Stimulated activated CD8-positive, alpha-beta memory T cell treated with anti-CD3 and anti-CD28 coated beads, Interleukin-4, amount 100 ng/mL, for 48 hours (primary cell): ENCODE results near the gene PLIN4.

Experiments used
- DNase-seq: peaks from one replicate; pipeline ENCODE4 v3.0.0-alpha.2; 2020

Gene PLIN4

DNA sequence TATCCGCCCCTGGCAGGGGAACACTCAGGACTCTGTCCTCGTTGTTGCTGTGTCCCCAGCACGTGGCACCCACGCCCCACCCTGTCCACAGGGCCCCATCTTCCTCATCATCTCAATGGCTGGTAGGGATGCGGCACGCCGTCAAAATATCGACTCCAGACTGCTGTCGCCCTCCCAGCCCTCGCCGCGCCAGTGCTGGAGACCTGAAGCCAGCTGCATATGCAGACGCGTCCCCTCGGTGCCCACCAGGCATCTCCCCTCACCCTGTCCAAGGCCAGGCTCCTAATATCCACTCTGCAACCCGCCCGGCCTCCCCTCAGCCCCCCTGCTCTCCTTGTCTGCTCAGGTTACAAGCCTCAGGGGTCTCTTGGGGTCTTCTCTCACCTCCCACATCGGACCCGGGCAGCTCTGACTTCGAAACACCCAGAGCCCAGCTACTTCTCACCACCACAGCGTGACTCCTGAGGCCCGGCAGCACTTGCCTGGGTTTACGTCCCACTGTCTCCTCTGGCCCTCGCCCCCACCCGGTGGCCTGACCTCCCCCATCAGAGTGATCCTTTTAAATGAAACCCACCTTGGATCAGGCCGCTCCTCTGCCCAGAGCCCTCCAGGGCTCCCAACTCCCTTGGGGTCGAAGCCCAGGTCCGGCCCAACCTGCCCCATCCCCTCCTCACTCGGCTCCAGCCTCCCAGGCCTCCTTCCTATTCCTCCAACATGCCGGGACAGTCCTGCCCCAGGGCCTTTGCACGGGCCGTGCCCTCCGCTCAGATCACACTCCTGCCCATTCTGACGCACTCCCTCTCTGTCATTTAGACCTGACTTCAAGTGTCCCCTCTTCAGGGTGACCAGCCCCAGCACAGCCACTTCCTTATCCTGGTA lies 12.5 kb downstream of the PLIN4 start:
- DNase-seq, result no peak

DNA sequence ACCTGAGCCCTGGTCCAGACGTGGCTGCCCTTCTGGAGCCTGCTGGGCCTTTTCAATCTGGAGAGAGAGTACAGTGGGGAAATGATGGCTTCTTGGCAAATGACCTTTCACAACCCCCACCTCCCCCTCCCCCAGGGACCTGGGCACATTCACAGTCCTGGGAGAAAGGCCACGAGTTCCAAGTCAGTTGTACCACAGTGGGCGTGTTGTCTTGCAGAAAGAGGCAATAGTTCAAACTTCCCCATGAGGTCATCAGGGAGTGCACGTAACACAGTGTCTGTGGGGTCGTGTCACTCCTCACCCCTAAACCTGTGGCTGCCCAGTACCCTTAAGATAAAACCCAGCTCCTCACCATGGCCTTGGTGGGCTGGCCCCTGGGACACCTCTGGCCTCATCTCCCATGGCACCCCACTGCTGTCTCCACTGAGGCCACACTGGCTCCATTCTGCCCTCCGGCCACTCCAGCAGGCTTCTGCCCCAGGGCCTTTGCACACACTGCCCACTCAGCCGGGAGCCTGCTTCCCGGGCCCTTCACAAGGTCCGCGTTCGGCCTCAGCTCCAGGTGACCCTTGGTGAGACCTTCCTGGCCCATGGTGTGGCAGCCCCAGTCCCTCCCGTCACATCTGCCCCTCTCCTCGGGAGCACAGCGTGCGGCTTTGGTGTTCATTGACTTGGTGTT lies 13.3 kb downstream of the PLIN4 start:
- no peak for DNase-seq

DNA sequence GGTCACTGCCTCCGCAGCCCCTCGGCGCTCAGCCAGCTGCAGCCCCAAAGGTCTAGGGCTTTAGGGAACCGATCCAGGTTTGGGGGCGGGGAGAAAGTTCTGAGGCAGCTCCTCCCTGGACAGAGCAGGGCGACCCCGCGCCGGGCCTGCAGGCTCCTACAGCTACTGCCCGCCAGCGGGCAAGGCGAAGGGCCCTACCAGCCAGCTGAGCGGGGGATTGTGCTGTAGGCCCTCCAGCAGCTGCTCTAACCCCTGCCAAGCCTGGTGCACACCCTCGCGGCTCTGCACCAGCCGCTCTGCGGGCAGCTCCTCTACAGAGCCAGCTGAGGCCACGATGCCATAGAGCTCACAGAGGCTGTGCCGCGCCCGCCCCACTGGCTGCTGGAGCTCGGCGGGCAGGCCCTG lies 14.0 kb downstream of the PLIN4 start:
- no peak for DNase-seq

DNA sequence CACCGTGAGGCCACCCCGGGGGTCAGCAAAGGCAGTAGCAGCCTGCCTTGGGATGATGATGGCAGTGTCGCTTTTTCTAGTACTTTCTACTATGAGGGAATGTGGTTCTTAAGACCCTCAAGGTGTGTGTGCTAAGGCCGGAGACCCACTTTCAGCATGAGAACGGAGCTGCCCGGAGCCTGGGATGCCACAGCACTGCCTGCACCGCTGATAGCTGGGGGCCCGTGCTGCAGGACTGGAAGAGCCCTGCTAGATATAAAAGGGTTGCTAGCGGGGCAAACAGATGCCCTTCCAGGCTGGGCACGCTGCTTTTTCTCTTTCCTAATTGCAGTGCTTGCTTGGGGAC lies 14.5 kb downstream of the PLIN4 start:
- no peak for DNase-seq

DNA sequence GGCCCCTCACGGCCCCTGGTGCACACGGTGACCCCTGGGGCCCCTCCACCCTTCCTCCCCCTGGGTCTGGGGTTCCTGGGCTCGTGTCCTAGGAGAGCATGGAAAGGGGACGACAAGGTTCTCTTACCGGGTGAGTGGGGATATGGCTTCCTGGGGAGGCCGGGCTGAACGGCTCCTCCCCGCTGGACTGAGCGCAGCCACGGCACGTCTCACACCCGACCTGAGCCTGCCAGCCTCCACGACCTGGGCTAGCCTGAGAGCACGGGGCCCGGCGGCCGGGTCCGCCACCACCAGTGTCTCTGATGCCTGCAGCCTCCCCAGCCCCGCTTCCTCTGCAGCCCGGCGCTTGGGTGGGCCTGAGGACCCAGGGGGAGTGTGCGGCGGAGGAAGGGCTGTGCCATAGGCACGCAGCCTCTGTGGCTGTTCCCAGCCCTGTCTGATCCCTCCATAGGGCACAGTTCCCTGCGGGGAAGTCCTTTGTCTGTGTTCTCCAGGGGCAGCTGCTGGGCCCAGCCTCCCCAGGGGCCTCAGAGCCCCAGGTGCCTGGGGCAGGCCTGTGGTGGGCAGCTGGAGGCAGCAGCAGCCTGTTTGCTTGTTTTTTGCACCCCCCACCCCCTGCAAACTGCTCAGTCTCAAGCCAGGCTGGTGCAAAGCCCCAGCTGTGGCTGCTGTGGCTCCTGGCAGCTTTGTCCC lies 15.0 kb downstream of the PLIN4 start:
- no peak for DNase-seq

DNA sequence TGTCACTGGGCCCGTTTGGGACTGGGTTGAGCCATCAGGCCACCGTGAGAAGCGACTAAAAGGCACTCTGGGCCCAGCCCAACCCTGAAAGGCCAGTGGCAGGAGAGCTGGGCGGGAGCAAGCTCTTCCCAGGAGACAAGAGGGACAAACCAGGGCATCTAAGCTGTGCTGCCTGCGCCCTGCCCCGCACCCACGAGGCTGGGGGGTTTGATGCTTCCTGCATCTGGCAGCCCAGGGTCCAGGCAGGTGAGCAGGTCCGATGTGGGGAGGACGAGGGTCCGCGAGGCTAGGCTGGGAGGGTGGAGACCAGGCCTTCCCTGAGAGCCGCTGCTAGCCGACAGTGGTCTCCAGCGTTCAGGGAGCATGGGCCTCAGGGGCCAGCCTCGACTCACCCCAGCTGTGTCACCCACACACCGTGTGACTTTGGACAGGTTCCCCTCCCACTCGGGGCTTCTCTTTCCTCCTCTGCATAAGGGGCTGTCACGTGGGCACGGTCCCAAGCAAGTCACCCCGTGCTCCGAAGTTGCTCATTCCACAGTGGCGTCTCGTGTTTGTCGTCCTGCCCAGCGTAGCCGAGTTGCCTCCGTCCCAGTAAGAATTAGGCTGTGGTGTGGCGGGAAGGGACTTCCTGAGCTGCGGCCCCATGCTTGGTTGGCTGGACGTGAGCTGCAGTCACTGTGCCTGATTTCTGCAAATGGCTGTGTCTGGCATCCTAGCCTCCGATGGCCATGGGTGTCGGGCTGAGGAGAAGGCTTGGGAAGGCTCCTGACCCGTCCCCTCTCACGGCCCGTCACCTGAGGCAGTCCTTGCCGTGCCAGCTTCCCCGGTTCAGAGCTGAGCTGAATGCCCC lies 15.8 kb downstream of the PLIN4 start:
- no peak for DNase-seq

DNA sequence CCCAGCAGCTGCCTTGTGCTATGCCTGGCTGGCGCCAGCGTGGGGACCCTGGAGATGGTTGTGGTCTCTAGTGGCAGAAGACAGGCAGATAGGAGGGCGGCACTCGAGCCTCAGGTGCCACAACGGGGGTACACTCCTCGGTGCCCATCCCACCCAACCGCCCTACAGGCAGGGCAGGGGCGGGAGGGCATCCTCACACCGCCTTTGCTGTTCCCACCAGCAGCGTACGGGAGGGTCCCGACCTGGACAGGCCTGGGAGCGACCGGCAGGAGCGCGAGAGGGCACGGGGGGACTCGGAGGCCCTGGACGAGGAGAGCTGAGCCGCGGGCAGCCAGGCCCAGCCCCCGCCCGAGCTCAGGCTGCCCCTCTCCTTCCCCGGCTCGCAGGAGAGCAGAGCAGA lies 16.6 kb downstream of the PLIN4 start:
- DNase-seq, result no peak

DNA sequence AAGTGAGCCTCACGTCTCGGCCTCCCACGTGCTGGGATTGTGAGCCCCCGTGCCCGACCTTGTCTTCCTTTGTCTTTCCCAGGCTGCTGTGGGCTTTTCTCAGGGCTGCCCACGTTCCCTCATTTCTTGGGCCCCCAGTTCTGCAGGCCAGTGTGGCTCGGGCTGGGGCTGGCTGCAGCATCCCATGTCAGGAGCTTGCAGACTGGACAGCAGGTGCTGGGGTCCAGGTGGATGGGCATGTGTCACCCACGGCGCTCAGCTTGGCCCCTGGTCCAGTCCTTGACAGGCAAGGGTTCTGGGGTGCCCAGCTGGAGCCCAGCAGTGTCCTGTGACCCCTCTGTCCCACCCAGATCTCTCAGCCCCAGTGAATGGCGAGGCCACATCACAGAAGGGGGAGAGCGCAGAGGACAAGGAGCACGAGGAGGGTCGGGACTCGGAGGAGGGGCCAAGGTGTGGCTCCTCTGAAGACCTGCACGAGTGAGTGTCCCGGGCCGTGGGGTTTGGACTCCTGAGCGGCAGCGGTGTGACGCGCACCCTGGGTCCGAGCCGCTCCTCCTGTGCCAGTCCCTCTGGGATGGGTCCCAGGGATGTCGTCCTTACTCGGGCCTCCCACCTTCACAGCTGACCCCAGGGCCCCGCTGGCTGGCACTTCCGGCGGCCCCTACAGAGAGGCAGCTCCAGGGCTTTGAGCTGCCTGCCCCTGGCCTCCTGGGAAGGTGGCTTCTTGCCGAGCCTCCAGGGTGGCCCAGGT lies 17.3 kb downstream of the PLIN4 start:
- DNase-seq, result no peak

DNA sequence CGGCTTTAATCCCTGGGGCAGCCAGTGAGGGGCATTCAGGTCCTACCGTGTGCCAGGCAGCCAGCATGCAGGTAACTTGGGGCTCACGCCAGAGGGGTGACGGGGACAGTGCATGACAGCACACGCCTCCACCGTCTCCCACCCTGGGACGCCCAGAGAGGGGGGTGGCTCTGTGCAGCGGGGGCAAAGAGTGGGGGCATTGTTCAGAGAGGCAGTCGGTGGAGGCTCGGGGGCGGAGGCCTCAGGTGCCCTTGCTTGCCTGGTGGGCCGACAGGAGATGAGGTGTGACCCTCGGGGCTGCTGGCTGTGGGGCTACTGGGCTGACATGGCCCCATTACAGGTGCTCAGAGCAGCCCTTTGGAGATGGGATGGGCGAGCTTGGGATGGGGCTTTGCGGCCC lies 18.4 kb downstream of the PLIN4 start:
- no peak for DNase-seq

DNA sequence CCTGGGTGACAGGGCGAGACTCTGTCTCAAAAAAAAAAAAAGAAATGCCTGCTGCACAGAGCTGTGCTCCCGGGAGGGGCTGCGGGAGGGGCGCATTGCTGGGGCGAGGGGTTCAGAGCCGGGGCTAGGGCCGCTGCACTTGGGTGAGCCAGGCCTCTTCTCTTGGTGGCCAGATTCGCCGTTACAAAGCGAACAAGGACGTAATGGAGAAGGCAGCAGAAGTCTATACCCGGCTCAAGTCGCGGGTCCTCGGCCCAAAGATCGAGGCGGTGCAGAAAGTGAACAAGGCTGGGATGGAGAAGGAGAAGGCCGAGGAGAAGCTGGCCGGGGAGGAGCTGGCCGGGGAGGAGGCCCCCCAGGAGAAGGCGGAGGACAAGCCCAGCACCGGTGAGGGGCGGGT lies 19.0 kb downstream of the PLIN4 start:
- no peak for DNase-seq

DNA sequence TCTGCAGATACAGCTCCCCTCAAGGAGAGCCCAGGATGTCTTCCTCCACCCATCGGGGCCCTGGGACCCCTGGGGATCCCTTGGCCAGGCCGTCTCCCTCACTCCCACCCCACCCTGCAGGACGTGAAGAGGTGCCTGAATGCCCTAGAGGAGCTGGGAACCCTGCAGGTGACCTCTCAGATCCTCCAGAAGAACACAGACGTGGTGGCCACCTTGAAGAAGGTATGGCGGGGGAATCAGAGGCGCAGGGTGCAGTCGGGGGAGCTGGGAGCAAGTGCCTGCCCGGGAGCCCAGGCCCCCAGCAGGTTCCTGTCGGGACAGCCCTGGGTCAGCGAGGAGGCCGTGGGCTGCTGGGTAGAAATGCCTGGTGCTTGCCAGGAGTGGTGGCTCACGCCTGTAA lies 19.6 kb downstream of the PLIN4 start:
- DNase-seq, result no peak

DNA sequence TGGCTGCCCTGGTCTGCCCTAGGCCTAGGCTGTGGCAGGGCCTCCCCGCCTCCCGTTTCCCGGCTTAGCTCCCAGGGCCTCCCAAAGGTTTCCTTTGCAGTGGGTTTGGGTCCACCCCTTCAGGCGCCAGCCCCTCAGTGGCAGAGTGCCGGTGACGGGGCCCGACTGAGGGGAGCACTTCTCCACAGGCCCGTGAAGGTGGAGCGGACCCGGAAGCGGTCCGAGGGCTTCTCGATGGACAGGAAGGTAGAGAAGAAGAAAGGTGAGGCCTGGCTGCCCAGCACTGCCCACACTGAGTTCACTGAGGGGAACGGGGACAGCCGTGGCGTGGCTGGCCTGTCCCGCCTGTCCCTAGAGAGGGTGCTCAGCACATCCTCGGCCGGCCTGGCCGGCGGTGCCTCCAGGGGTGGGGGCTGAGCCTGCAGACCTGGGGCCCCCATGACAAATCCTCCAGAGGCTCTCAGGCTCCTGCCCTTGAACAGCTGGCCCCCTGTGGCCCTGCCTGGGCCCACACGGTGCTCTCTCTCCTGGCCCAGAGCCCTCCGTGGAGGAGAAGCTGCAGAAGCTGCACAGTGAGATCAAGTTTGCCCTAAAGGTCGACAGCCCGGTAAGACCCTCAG lies 20.4 kb downstream of the PLIN4 start:
- DNase-seq, result no peak

DNA sequence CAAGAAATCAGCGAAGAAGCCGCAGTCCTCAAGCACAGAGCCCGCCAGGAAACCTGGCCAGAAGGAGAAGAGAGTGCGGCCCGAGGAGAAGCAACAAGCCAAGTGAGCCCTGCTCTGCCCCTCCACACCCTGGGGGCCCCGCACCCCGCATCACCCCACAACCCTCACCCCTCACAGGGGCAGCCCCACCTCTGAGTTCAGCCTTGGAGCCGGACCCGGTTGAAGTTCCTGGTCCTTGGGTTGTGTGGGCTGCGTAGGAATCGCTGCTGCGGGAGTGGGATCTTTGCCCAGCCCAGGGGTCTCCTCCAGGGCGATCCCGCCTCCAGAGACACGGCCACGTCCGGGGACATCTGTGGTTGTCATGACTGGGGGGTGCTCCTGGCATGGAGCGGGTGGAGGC lies 22.0 kb downstream of the PLIN4 start:
- no peak for DNase-seq

DNA sequence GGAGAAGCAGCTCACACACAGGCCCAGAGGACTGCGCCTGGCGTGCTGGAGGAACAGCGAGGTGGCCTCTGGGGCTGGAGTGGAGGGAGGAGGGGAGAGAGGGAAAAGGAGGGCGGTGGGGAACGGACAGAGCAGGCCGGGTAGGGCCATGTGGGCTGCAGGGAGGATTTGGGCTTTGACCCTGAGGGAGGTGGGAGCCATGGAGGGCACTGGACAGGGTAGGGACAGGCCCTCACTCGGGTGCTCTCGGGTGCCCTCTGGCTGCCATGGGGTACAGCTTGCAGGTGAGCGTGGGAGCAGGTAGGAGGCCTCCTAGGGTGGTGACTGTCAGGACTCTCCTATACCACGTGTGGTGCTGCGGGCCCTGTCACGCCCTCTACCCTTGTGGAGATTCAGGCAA lies 22.8 kb downstream of the PLIN4 start:
- no peak for DNase-seq

DNA sequence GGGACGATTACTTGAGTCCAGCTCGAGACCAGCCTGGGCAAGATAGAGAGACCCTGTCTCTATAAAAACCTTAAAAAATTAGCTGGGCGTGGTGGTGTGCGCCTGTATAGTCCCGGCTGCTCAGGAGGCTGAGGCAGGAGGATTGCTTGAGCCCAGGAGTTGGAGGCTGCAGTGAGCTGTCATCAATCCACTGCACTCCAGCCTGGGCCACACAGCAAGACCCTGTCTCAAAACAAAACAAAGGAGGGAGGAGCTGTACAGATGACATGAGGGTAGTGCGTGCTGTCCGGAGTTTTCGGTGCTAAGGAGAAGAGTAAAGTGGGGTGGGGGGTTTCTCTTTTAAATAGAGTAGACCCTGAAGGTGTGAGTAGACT lies 23.6 kb downstream of the PLIN4 start:
- no peak for DNase-seq

DNA sequence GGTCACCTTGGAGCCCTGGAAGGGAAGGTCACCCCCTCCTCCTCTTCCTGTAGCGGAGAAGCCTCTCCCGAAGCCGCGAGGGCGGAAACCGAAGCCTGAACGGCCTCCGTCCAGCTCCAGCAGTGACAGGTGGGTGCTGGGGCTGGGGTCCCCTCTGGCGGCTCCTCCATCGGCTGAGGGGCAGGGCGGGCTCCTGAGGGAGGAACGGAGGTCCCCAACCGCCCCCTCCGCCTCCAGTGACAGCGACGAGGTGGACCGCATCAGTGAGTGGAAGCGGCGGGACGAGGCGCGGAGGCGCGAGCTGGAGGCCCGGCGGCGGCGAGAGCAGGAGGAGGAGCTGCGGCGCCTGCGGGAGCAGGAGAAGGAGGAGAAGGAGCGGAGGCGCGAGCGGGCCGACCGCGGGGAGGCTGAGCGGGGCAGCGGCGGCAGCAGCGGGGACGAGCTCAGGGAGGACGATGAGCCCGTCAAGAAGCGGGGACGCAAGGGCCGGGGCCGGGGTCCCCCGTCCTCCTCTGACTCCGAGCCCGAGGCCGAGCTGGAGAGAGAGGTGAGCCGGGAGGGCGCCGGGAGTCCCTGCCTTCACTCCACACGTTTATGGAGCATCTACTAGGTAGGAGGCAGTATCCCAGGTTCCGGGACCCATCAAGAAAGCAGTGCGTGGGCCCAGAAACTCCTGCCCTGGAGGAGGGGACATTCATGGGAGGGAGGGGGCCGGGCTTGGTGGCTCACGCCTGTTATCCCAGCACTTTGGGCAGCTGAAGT lies 24.2 kb downstream of the PLIN4 start:
- DNase-seq, result no peak

DNA sequence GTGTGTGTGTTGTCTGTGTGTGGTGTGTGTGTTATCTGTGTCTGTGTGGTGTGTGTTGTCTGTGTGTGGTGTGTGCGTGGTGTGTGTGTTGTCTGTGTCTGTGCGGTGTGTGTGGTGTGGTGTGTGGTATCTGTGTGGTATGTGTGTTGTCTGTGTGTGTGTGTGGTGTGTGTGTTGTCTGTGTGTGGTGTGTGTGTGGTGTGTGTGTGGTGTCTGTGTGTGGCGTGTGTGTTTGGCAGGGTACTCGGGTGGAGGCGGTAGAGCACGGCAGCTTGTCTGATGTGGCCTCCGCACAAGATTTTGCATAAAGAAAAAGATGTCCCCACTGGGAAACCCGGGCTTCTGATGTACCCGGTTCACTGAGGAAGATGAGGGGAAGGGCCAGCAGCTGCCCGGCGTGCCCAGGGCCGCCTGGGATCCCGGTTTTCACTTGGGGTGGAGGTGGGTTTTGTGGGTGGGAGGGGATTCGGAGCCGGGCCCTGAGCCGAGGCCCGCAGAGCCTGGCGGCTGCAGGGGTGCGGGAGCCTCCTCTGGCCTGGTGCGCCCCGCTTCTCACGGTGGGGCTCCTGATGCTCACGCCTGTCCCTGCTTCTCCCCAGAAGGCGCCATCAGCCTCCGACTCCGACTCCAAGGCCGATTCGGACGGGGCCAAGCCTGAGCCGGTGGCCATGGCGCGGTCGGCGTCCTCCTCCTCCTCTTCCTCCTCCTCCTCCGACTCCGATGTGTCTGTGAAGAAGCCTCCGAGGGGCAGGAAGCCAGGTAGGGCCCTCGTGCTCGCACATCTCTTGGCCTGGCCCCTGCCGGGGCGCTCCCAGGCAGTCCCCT lies 25.0 kb downstream of the PLIN4 start:
- no peak for DNase-seq

DNA sequence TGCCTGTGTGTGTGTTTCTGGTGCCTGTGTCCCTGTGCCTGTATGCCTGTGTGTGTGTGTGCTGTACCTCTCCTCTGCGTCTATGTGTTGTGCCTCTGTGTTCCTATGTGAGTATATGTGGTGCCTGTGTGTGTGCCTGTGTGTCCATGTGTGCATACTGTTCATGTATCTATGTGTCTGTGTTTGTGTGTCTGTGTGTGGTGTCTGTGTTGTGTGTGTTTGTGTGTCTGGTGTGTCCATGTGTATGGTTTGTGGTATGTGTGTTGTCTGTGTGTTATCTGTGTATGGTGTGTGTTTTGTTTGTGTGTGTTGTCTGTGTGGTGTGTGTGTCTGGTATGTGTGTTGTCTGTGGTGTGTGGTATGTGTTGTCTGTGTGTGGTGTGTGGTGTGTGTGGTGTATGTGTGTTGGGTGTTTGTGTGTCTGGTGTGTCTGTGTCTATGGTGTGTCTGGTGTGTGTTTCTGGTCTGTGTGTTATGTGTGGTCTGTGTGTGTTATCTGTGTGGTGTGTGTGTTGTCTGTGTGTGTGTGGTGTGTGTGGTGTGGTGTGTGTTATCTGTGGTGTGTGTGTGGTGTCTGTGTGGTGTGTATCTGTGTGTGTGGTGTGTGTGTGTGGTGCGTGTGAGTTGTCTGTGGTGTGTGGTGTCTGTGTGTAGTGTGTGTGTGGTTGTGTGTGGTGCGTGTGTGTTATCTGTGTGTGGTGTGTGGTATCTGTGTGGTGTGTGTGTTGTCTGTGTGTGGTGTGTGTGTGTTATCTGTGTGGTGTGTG lies 25.8 kb downstream of the PLIN4 start:
- DNase-seq, result no peak

DNA sequence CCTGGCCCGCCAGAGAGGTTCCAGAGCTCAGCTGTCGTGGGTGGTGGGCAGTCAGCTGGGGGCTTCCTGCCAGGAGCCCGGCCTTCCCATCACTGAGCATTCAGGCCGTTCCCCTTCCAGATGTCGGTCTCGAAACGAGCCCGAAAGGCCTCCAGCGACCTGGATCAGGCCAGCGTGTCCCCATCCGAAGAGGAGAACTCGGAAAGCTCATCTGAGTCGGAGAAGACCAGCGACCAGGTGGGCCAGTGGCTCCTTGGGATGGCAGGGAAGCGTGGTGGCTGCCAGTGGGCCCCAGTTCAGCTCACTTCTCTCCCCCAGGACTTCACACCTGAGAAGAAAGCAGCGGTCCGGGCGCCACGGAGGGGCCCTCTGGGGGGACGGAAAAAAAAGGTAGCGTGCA lies 26.8 kb downstream of the PLIN4 start:
- DNase-seq, result no peak
